IPS-20b (cell line): ENCODE results near the gene PRR20B.
"Not testable (repeated sequence)": the region's sequence is repeated elsewhere in the genome, so short reads cannot be mapped to it uniquely, and the experiment has no call there.

Experiments
- H3K27ac ChIP-seq: one replicate; pipeline ENCODE4 v1.5.1; 2013; ENCODE audit warnings: low read length
- H3K27me3 ChIP-seq: 2 replicates; pipeline ENCODE4 v1.6.1; 2013; ENCODE audit warnings: mild to moderate bottlenecking, low read length, inconsistent platforms; ENCODE audit not compliant: insufficient read depth
- H3K36me3 ChIP-seq: 2 replicates; pipeline ENCODE4 v1.6.1; 2013; ENCODE audit warnings: low read depth, mild to moderate bottlenecking, inconsistent platforms, low read length, moderate library complexity; ENCODE audit not compliant: insufficient read depth
- H3K4me1 ChIP-seq: 2 replicates; pipeline ENCODE4 v1.6.1; 2013; ENCODE audit warnings: mild to moderate bottlenecking, control low read depth, inconsistent platforms, low read length, moderate library complexity; ENCODE audit not compliant: insufficient read depth
- H3K4me3 ChIP-seq: 2 replicates; pipeline ENCODE4 v1.5.1; 2013; ENCODE audit warnings: mild to moderate bottlenecking, low read length, inconsistent platforms
- H3K9ac ChIP-seq: 2 replicates; pipeline ENCODE4 v1.6.1; 2013; ENCODE audit warnings: low read depth, mild to moderate bottlenecking, inconsistent platforms, low read length, moderate library complexity
- H3K9me3 ChIP-seq: 2 replicates; pipeline ENCODE4 v1.6.1; 2013; ENCODE audit warnings: mild to moderate bottlenecking, low read depth, low read length, inconsistent platforms; ENCODE audit not compliant: insufficient read depth

The PRR20B gene

DNA sequence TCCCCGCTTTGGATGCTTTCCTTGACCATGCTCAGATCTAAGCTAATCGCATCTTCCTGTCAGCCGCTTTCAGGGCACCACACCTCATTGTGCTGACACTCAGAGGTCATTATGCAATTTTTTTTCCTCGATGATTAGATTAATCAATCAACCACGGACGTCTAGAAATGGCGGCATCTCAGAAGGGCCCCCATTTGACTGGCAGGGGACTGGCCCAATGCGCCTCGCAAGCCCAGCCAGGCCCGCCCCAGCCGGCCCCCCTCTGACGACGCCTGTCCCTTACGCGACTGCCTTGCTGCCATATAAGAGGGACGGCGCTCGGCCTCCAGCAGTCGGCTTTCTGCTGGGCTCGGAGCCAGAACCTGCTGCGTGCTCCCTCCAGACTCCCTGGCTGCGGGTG is at the start of gene PRR20B:
PRR20B (plus strand) TSS at position 301 of the 400 bp plus-strand sequence. CDS start 387 bp downstream, outside the sequence.
- H3K4me1 ChIP-seq, H3K4me3 ChIP-seq, H3K27me3 ChIP-seq, H3K27ac ChIP-seq, H3K9me3 ChIP-seq, H3K9ac ChIP-seq, H3K36me3 ChIP-seq: not testable (repeated sequence)

DNA sequence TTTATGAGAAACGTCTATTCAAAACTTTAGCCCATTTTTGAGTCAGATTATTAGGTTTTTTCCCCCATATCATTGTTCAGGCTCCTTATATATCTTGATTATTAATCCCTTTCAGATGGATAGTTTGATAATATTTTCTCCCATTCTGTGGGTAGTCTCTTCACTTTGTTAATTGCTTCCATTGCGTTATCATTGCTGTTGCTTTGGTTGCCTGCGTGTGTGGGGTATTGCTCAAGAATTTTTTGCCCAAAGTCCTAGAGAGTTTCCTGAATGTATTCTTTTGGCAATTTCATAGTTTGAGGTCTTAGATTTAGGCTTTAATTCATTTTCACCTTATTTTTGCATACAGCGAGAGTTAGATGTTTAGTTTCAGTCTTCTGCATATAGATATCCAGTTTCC is 32.3 kb upstream of the PRR20B start:
- no peak overlapping the region for H3K4me3 ChIP-seq

DNA sequence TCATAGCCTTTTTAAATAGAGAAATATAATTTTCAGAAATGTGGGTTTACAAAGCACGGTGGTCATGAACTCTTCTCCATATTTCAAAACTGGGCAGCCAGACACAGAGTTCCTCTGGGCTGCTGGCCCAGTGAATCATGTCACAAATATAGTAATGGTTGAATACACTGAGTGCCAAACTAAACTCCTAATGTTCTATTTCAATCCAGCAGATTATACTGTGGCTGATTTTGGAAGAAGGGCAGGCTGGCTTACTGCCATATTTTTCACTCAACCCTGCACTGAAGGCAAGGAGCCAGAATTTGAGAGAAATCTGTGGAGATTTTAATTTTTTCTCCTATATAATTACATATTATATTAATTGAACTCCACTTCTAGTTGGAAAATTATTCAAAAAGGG is 23.6 kb upstream of the PRR20B start:
- H3K27ac ChIP-seq, result no peak overlapping the region

More for the DNA sequence above, 32.3 kb upstream of the PRR20B start:
- Histone ChIP-seq H3K27ac (no peak overlapping the region), H3K9me3 (no peaks in the 10 kb centered on the region), H3K27me3 (no peaks in the 10 kb centered on the region), H3K36me3 (no peaks in the 10 kb centered on the region), H3K4me1 (no peaks in the 10 kb centered on the region), H3K9ac (no peak overlapping the region)

DNA sequence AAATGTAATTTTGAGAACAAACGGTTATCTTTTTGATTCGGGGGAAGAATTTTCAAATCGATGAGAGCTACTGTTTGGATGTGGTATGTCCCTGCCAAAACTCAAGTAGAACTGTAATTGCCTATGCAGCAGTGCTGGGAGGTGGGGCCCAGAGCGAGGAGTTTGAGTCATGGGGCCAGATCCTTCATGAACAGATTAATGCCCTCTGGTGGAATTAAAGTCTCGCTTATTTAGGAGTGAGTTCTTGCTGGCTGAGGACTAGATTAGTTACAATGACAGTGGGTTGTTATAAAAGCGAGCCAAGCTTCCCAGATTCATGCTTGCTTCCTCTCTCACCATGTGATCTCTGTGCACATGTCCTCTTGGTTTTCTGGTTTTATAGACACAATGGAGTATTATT is 18.4 kb upstream of the PRR20B start:
- Histone ChIP-seq H3K9ac (no peak overlapping the region), H3K4me1 (no peaks in the 10 kb centered on the region), H3K9me3 (no peaks in the 10 kb centered on the region), H3K36me3 (no peaks in the 10 kb centered on the region), H3K27ac (no peak overlapping the region), H3K27me3 (no peaks in the 10 kb centered on the region), H3K4me3 (no peak overlapping the region)

More for the DNA sequence above, 23.6 kb upstream of the PRR20B start:
- Histone ChIP-seq H3K27me3 (no peaks in the 10 kb centered on the region), H3K4me3 (no peak overlapping the region), H3K36me3 (no peaks in the 10 kb centered on the region), H3K9me3 (no peaks in the 10 kb centered on the region), H3K9ac (no peak overlapping the region), H3K4me1 (no peaks in the 10 kb centered on the region)

DNA sequence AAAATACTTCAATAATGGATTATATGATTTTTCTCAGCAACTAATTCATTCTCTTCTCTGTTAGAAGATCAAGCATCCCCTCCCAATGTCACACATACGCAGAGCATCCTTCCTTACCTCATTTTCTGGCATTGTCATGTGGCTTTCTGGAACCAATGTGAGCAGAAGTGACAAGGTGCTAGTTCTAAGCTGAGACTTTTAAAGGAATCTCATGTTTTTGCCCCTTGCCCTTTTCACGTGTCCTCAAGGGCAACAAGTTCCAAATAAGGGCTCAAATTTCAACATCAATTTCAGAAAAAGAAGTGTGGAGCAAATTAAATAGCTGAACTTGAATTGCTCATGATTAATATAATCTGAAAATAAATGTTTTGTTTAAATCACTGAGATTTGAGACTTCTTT is 11.2 kb upstream of the PRR20B start:
- H3K36me3 ChIP-seq, result no peaks in the 10 kb centered on the region
- no peak overlapping the region for H3K9ac ChIP-seq
- no peaks in the 10 kb centered on the region for H3K4me1 ChIP-seq
- no peak overlapping the region for H3K27ac ChIP-seq
- H3K4me3 ChIP-seq, result no peak overlapping the region
- H3K27me3 ChIP-seq, result no peaks in the 10 kb centered on the region
- H3K9me3 ChIP-seq, result no peaks in the 10 kb centered on the region

DNA sequence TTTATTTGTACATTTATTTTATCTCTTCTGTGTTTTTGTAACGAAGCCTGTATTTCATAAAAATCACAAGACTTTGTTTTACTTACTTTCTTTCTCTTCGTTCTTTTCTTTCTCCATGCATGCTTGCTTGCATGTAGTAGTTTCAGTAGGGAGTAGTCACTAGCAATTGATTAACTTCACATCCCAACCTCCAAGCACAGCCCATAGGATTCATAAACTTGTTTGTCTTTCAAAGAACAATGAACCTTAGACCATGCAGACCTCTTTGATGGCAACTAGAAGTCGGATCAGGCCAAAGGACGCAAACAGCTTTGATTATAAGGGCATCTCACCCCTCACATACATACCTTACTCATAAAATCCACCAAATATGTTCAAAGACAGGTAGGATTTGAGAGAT is 9.7 kb upstream of the PRR20B start:
- no peak overlapping the region for H3K4me3 ChIP-seq
- no peaks in the 10 kb centered on the region for H3K4me1 ChIP-seq
- H3K9me3 ChIP-seq, result no peaks in the 10 kb centered on the region
- H3K27me3 ChIP-seq, result no peaks in the 10 kb centered on the region
- no peak overlapping the region for H3K9ac ChIP-seq
- H3K27ac ChIP-seq, result no peak overlapping the region
- H3K36me3 ChIP-seq, result no peaks in the 10 kb centered on the region

DNA sequence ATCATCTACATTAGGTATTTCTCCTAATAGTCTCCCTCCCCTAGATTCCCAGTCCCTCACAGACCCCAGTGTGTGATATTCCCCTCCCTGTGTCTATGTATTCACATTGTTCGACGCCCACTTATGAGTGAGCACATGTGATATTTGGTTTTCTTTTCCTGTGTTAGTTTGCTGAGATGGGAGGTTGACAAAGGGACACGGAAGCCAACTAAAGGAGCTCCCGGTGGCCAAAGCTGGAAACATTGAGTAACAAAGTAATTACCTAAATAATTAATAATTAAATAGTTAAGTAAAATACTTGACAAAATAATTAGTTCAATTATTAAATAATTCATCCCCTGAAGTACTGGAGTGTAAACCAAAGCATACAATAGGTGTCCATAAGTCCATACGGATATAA is 8.3 kb upstream of the PRR20B start:
- Histone ChIP-seq H3K36me3 (no peaks in the 10 kb centered on the region), H3K9me3 (no peaks in the 10 kb centered on the region), H3K27me3 (no peaks in the 10 kb centered on the region), H3K27ac (no peak overlapping the region), H3K4me1 (no peaks in the 10 kb centered on the region), H3K4me3 (no peak overlapping the region), H3K9ac (no peak overlapping the region)

DNA sequence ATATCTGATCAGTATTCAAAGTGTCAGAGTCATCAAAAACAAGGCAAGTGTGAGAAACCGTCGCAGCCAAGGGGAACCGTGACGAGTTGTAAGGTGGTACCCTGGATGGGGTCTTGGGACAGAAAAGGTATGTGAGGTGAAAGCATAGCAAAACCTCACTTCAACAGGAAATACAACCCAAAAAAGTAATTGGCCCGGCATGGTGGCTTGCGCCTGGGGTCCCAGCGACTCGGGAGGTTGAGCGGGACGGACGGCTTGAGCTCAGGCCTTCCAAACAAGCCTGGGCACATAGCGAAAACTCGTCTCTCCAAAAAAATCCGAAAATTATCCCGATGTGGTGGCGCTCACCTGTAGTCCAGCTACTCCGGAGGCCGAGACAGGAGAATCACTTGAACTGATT is 7.5 kb upstream of the PRR20B start:
- not testable (repeated sequence) for H3K27me3 ChIP-seq, H3K9me3 ChIP-seq, H3K27ac ChIP-seq, H3K4me1 ChIP-seq, H3K36me3 ChIP-seq, H3K4me3 ChIP-seq, H3K9ac ChIP-seq

DNA sequence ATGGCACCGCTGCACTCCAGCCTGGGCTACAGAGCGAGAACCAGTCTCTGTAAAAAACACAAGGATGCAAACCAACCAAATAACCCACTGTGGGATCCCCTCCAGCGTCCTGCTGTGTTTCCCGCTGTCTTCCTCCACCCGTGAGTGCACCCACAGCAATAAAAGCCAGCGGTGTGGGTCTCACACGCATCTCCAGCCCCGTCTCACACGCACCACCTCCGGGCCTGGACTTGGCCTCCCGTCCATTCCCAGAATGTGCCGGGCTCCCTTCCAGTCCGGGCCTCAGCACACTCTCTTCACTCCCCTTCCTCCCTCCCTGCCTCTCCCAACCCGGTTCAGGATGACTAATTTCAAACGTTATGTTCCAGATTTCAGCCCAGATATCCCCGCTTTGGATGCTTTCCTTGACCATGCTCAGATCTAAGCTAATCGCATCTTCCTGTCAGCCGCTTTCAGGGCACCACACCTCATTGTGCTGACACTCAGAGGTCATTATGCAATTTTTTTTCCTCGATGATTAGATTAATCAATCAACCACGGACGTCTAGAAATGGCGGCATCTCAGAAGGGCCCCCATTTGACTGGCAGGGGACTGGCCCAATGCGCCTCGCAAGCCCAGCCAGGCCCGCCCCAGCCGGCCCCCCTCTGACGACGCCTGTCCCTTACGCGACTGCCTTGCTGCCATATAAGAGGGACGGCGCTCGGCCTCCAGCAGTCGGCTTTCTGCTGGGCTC is 6.9 kb upstream of the PRR20B start, which contains the start of gene PRR20A:
PRR20A (plus strand) TSS at position 684 of the 734 bp plus-strand sequence. CDS start 387 bp downstream, outside the sequence.
- not testable (repeated sequence) for H3K27me3 ChIP-seq, H3K27ac ChIP-seq, H3K9me3 ChIP-seq, H3K36me3 ChIP-seq, H3K4me1 ChIP-seq, H3K9ac ChIP-seq, H3K4me3 ChIP-seq

DNA sequence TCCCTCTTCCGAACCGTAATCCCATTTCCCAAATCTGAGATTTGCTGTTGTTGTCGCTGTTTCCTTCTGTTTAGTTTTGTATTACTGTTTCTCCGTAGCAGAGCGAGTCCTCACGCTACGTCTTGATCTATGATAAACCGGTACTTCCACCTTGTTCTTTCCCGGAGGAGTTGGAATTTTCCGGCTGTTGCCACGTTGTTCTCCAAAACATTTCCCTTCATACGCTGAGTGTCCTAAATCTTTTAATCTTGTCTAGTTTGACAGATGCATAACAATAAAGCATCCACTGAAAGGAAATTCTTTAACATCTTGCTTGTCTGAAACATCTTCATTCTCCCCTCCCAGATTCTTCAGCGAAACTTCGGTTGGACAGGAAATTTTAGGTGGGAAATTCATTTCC is 818 bp downstream of the PRR20B start:
- not testable (repeated sequence) for H3K27me3 ChIP-seq, H3K4me3 ChIP-seq, H3K9ac ChIP-seq, H3K27ac ChIP-seq, H3K9me3 ChIP-seq, H3K36me3 ChIP-seq, H3K4me1 ChIP-seq

DNA sequence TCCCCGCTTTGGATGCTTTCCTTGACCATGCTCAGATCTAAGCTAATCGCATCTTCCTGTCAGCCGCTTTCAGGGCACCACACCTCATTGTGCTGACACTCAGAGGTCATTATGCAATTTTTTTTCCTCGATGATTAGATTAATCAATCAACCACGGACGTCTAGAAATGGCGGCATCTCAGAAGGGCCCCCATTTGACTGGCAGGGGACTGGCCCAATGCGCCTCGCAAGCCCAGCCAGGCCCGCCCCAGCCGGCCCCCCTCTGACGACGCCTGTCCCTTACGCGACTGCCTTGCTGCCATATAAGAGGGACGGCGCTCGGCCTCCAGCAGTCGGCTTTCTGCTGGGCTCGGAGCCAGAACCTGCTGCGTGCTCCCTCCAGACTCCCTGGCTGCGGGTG is 6.5 kb downstream of the PRR20B start, which contains the start of gene PRR20C:
PRR20C (plus strand) TSS at position 301 of the 400 bp plus-strand sequence. CDS start 387 bp downstream, outside the sequence.
- not testable (repeated sequence) for H3K36me3 ChIP-seq, H3K27me3 ChIP-seq, H3K4me3 ChIP-seq, H3K9me3 ChIP-seq, H3K4me1 ChIP-seq, H3K9ac ChIP-seq, H3K27ac ChIP-seq

DNA sequence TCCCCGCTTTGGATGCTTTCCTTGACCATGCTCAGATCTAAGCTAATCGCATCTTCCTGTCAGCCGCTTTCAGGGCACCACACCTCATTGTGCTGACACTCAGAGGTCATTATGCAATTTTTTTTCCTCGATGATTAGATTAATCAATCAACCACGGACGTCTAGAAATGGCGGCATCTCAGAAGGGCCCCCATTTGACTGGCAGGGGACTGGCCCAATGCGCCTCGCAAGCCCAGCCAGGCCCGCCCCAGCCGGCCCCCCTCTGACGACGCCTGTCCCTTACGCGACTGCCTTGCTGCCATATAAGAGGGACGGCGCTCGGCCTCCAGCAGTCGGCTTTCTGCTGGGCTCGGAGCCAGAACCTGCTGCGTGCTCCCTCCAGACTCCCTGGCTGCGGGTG is 13.0 kb downstream of the PRR20B start, which contains the start of gene PRR20D:
PRR20D (plus strand) TSS at position 301 of the 400 bp plus-strand sequence. CDS start 387 bp downstream, outside the sequence.
- H3K4me3 ChIP-seq, H3K9ac ChIP-seq, H3K36me3 ChIP-seq, H3K27me3 ChIP-seq, H3K4me1 ChIP-seq, H3K27ac ChIP-seq, H3K9me3 ChIP-seq: not testable (repeated sequence)
